ENCODE measurements around the gene GREM2. TPM values are rescaled to one million over a fixed set of nuclear protein-coding genes. Genes with fewer than 3 reads are reported as not detected.

The GREM2 gene
- total RNA-seq, 1 experiment from 2014 or later = not detected

DNA sequence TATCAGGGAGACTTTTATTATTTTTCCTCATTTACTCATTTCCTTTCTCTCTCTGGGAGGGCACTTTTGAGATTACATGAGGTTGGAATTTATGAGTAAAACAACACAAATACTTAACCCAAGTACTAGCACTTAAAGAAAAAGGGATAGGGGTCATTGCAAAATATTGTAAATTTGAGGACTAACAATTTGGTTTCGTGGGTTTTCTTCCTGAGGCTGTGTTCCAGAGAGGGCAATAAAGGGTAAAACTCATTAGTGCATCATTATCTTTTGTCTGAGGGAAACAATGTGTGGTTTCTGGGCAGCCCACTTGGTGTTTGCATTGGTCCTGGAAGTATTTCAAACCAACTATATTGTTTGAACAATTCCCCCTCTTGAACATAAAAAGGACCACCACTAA is 96.5 kb downstream of the GREM2 start:
- Histone ChIP-seq H2BK15ac (ENCODE audit: low read depth, low read length) (no peak overlapping the region), H4K8ac (replicated peaks; ENCODE audit: insufficient read length, low read depth, low read length) (no peak overlapping the region), H2BK120ac (ENCODE audit: low read depth, low read length, poor library complexity, severe bottlenecking) (no peak overlapping the region), H4K20me1 (ENCODE audit: control insufficient read depth, insufficient read depth, insufficient read length) (no peaks in the 10 kb centered on the region), H2AFZ (ENCODE audit: low read length) (no peak overlapping the region), H4K5ac (ENCODE audit: insufficient read length, low read depth, low read length) (no peak overlapping the region), H3K23ac (ENCODE audit: insufficient read length, low read depth, low read length) (no peak overlapping the region), H2BK12ac (ENCODE audit: insufficient read length, low read depth, low read length) (no peak overlapping the region), H2BK5ac (ENCODE audit: insufficient read length, low read length) (no peak overlapping the region), H3K23me2 (ENCODE audit: insufficient read length, low read depth, low read length, poor library complexity, severe bottlenecking) (no peaks in the 10 kb centered on the region), H3K27ac (ENCODE audit: insufficient read length, low read depth, low read length) (no peak overlapping the region), H3K4me1 (ENCODE audit: insufficient read depth, low read length) (no peaks in the 10 kb centered on the region), H3K18ac (ENCODE audit: insufficient read length, low read depth, low read length) (no peak overlapping the region), H3K4me2 (ENCODE audit: insufficient read depth, insufficient read length, low read length) (no peak overlapping the region), H3K27me3 (ENCODE audit: insufficient read depth, low read length) (no peaks in the 10 kb centered on the region), H3K56ac (ENCODE audit: insufficient read length, low read depth, low read length) (no peak overlapping the region), H4K91ac (ENCODE audit: insufficient read length, low read depth, low read length) (no peak overlapping the region), H3K79me2 (ENCODE audit: insufficient read depth, low read length) (no peaks in the 10 kb centered on the region), H3K9ac (ENCODE audit: extremely low read depth, insufficient read length, low read length) (no peak overlapping the region), H3K9me3 (ENCODE audit: control insufficient read depth, low read depth, low read length) (no peaks in the 10 kb centered on the region), H3K4ac (ENCODE audit: low read depth, low read length) (no peak overlapping the region), H2BK20ac (ENCODE audit: low read depth, low read length, poor library complexity, severe bottlenecking) (no peak overlapping the region), H3K14ac (ENCODE audit: insufficient read depth, low read length) (no peak overlapping the region), H2AK5ac (ENCODE audit: insufficient read length, low read length) (no peak overlapping the region), H3K79me1 (ENCODE audit: insufficient read depth, low read depth, low read length, poor library complexity, severe bottlenecking) (no peaks in the 10 kb centered on the region), H3T11ph (ENCODE audit: low read length) (no peak overlapping the region)
- DNase-seq = no peak
- no CpG with 5 or more reads among the region's 1 CpG for WGBS (ENCODE audit: extremely low coverage, insufficient read length, low lambda C conversion rate)
- Mint-ChIP-seq H3K27me3 (ENCODE audit: low read depth) (no peaks in the 10 kb centered on the region; the same call in 1 of the 2 replicates), H3K36me3 (ENCODE audit: insufficient read depth in 1 of 3, low read depth in 3 of 3) (no peaks in the 10 kb centered on the region), H3K9me3 (no peaks in the 10 kb centered on the region), H3K27ac (no peak overlapping the region), H3K4me1 (no peaks in the 10 kb centered on the region), H3K4me3 (no peak overlapping the region)
- TF ChIP-seq, protein P1, sequence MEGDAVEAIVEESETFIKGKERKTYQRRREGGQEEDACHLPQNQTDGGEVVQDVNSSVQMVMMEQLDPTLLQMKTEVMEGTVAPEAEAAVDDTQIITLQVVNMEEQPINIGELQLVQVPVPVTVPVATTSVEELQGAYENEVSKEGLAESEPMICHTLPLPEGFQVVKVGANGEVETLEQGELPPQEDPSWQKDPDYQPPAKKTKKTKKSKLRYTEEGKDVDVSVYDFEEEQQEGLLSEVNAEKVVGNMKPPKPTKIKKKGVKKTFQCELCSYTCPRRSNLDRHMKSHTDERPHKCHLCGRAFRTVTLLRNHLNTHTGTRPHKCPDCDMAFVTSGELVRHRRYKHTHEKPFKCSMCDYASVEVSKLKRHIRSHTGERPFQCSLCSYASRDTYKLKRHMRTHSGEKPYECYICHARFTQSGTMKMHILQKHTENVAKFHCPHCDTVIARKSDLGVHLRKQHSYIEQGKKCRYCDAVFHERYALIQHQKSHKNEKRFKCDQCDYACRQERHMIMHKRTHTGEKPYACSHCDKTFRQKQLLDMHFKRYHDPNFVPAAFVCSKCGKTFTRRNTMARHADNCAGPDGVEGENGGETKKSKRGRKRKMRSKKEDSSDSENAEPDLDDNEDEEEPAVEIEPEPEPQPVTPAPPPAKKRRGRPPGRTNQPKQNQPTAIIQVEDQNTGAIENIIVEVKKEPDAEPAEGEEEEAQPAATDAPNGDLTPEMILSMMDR (conservative IDR thresholded peaks at IDR 0.05) = no peak
